Naive thymus-derived CD4-positive, alpha-beta T cell (primary cell): ENCODE results near the gene OR52E1. TPM values are rescaled to one million over a fixed set of nuclear protein-coding genes. Genes with fewer than 3 reads are reported as not detected.
"Not testable (repeated sequence)": the region's sequence is repeated elsewhere in the genome, so short reads cannot be mapped to it uniquely, and the experiment has no call there.

ENCODE experiments used
- ATAC-seq: fragments of 150-1000 bp; cut with Tn5 transposase; 2 replicates; pipeline ENCODE4 v1.10.0; 2021; ENCODE audit warnings: mild to moderate bottlenecking, moderate library complexity
- CTCF ChIA-PET: fragments of 350-600 bp; sonication (Branson Sonifier 250); formaldehyde crosslinking; loops from one replicate; lab custom pipeline; 2021; ENCODE audit warnings: antibody characterized with exemption; lab: Charles Lee
- POLR2A ChIA-PET: fragments of 350-600 bp; sonication (Branson Sonifier 250); formaldehyde crosslinking; loops from one replicate; lab custom pipeline; 2021; ENCODE audit warnings: antibody characterized with exemption, inconsistent platforms; lab: Charles Lee
- DNase-seq, 9 donors: peaks; one replicate each; pipeline versions ENCODE4 v3.0.0 to v3.0.0-alpha.2; 2020 to 2022; ENCODE audit warnings: mixed read lengths in 1 of 9
- H3K27ac ChIP-seq: one replicate; pipeline ENCODE4 v1.7.0; 2013; ENCODE audit warnings: mild to moderate bottlenecking, low read depth, low read length, moderate library complexity
- H3K27me3 ChIP-seq, 2 donors: one replicate each; pipeline ENCODE4 v1.7.0; 2013; ENCODE audit warnings: low read length in 2 of 2, mild to moderate bottlenecking in 2 of 2, moderate library complexity in 2 of 2; ENCODE audit not compliant: control insufficient read depth in 2 of 2, insufficient read depth in 2 of 2
- H3K36me3 ChIP-seq, 3 experiments: 1 replicate in 2 of 3; 2 replicates in 1 of 3; pipeline ENCODE4 v1.7.0; 2013; ENCODE audit warnings: low read length in 3 of 3, mild to moderate bottlenecking in 3 of 3, moderate library complexity in 1 of 3; ENCODE audit not compliant: insufficient read depth in 3 of 3, control insufficient read depth in 2 of 3
- H3K4me1 ChIP-seq, 2 donors: one replicate each; pipeline ENCODE4 v1.7.0; 2013; ENCODE audit warnings: low read length in 2 of 2, mild to moderate bottlenecking in 2 of 2, moderate library complexity in 1 of 2; ENCODE audit not compliant: control insufficient read depth in 2 of 2, insufficient read depth in 2 of 2
- H3K4me3 ChIP-seq: 2 replicates; pipeline ENCODE4 v1.7.0; 2013; ENCODE audit warnings: mild to moderate bottlenecking, low read length
- H3K9me3 ChIP-seq, 3 experiments: 1 replicate in 2 of 3; 2 replicates in 1 of 3; pipeline ENCODE4 v1.7.0; 2013; ENCODE audit warnings: low read length in 3 of 3; ENCODE audit not compliant: control insufficient read depth in 2 of 3
- H3K27ac Mint-ChIP-seq, 9 donors: one replicate each; pipeline ENCODE4 v1.8.0; 2020 to 2022; ENCODE audit warnings: mixed read lengths in 9 of 9, mild to moderate bottlenecking in 8 of 9, moderate library complexity in 5 of 9, inconsistent platforms in 2 of 9
- H3K27me3 Mint-ChIP-seq, 5 donors: one replicate each; pipeline ENCODE4 v1.8.0; 2021 to 2022; ENCODE audit warnings: mixed read lengths in 5 of 5, mild to moderate bottlenecking in 1 of 5
- H3K36me3 Mint-ChIP-seq, 5 donors: one replicate each; pipeline ENCODE4 v1.8.0; 2020 to 2022; ENCODE audit warnings: mixed read lengths in 5 of 5, mild to moderate bottlenecking in 3 of 5, inconsistent platforms in 1 of 5
- H3K4me1 Mint-ChIP-seq, 7 donors: one replicate each; pipeline ENCODE4 v1.8.0; 2020 to 2022; ENCODE audit warnings: mixed read lengths in 7 of 7, mild to moderate bottlenecking in 3 of 7, inconsistent platforms in 1 of 7
- H3K4me3 Mint-ChIP-seq, 10 donors: one replicate each; pipeline ENCODE4 v1.8.0; 2020 to 2022; ENCODE audit warnings: mild to moderate bottlenecking in 10 of 10, mixed read lengths in 10 of 10, moderate library complexity in 6 of 10, inconsistent platforms in 2 of 10
- H3K9me3 Mint-ChIP-seq, 11 donors: one replicate each; pipeline ENCODE4 v1.8.0; 2020 to 2022; ENCODE audit warnings: mixed read lengths in 11 of 11, mild to moderate bottlenecking in 4 of 11, inconsistent platforms in 1 of 11, moderate library complexity in 1 of 11
- intact Hi-C, 2 donors: fragments of 100-400 bp; cut with micrococcal nuclease; formaldehyde crosslinking; loops; one replicate each; pipeline ENCODE4 v1.15.1; 2023
- polyA plus RNA-seq, 2 donors: library from polyadenylated mRNA; unstranded; fragments of 300-500 nt; fragmentation: Illumina TruSeq; gene quantifications; one replicate each; pipeline ENCODE4 v1.2.3, GENCODE V29; 2021
- total RNA-seq, 6 experiments: library from RNA in 5 of 6; stranded (reverse) in 5 of 6; gene quantifications; 1 replicate in 5 of 6; 2 replicates in 1 of 6; pipeline ENCODE4 v1.2.3 and lab custom pipeline; 2021 to 2026

The OR52E1 gene
- total and polyA plus RNA-seq, 7 experiments from 2014 or later = not detected

- Mint-ChIP-seq H3K36me3 (no peaks in the 10 kb centered on the region), H3K4me1 (no peaks in the 10 kb centered on the region), H3K9me3 (peaks cover 0 to 10% (median 0%) of the 10 kb centered on the region in 11 donors), H3K27me3 (peaks cover 0 to 6% (median 0%) of the 10 kb centered on the region in 5 donors), H3K4me3 (no peak overlapping the region), H3K27ac (no peak overlapping the region)
- intact Hi-C loops = no loop called here
- Histone ChIP-seq H3K4me3 (no peak overlapping the region), H3K27me3 (no peaks in the 10 kb centered on the region), H3K9me3 (no peaks in the 10 kb centered on the region), H3K4me1 (no peaks in the 10 kb centered on the region), H3K36me3 (no peaks in the 10 kb centered on the region), H3K27ac (no peak overlapping the region)
- DNase-seq (no peak), ATAC-seq (no peak)
- ChIA-PET CTCF (no interaction called here), POLR2A (no interaction called here)
Measured at GRCh38 chr11:5043380-5043779, 26.0 kb upstream of the OR52E1 start.

- no peak for DNase-seq
- no peaks in the 10 kb centered on the region for H3K4me1 Mint-ChIP-seq
- Histone ChIP-seq H3K9me3 (no peaks in the 10 kb centered on the region), H3K4me1 (no peaks in the 10 kb centered on the region), H3K36me3 (no peaks in the 10 kb centered on the region), H3K27me3 (no peaks in the 10 kb centered on the region), H3K27ac (no peak within 1 kb of the TSS), H3K4me3 (no peak within 1 kb of the TSS)
- peaks cover 0 to 10% (median 0%) of the 10 kb centered on the region in 11 donors for H3K9me3 Mint-ChIP-seq
- no peak for ATAC-seq
- CTCF ChIA-PET = no interaction called here
- H3K36me3 Mint-ChIP-seq = no peaks in the 10 kb centered on the region
- intact Hi-C loops = no loop called here
- no peak within 1 kb of the TSS for H3K27ac Mint-ChIP-seq
- no peak within 1 kb of the TSS for H3K4me3 Mint-ChIP-seq
- POLR2A ChIA-PET = no interaction called here
- peaks cover 0 to 4% (median 0%) of the 10 kb centered on the region in 5 donors for H3K27me3 Mint-ChIP-seq
Measured at GRCh38 chr11:5046226-5046625, 23.1 kb upstream of the OR52E1 start, which contains the start of gene OR52J3. Gene OR52J3 (plus strand): TSS chr11:5046526. CDS start chr11:5046526, 0 bp downstream.

- Mint-ChIP-seq H3K36me3 (no peaks in the 10 kb centered on the region), H3K4me1 (no peaks in the 10 kb centered on the region), H3K27me3 (peaks cover 0 to 4% (median under 1%) of the 10 kb centered on the region in 5 donors), H3K4me3 (no peak overlapping the region), H3K9me3 (peaks cover 0 to 10% (median 0%) of the 10 kb centered on the region in 11 donors), H3K27ac (no peak overlapping the region)
- ChIA-PET CTCF (no interaction called here), POLR2A (no interaction called here)
- no peaks in the 10 kb centered on the region for H3K4me1 ChIP-seq
- ATAC-seq (no peak), DNase-seq (no peak)
- H3K4me3 ChIP-seq = no peak overlapping the region
- H3K9me3 ChIP-seq = no peaks in the 10 kb centered on the region
- intact Hi-C loops = no loop called here
- H3K36me3 ChIP-seq = no peaks in the 10 kb centered on the region
- no peak overlapping the region for H3K27ac ChIP-seq
- H3K27me3 ChIP-seq = no peaks in the 10 kb centered on the region
Measured at GRCh38 chr11:5046754-5047330, 22.5 kb upstream of the OR52E1 start.

- H3K9me3 Mint-ChIP-seq, H3K4me1 Mint-ChIP-seq, H3K9me3 ChIP-seq, H3K27ac Mint-ChIP-seq, H3K27ac ChIP-seq, H3K4me3 Mint-ChIP-seq, POLR2A ChIA-PET, H3K36me3 ChIP-seq, H3K36me3 Mint-ChIP-seq, H3K4me3 ChIP-seq, DNase-seq, H3K4me1 ChIP-seq, H3K27me3 ChIP-seq, ATAC-seq, intact Hi-C loops, CTCF ChIA-PET: not testable (repeated sequence)
- H3K27me3 Mint-ChIP-seq = peaks cover 0 to 18% (median 9%) of the 10 kb centered on the region in 5 donors
Measured at GRCh38 chr11:5058679-5059078, 10.7 kb upstream of the OR52E1 start.

GRCh38 chr11:5059391-5059790 is 10.0 kb upstream of the OR52E1 start, which contains the start of gene OR52E2:
Gene OR52E2 (minus strand): TSS chr11:5059627. CDS start chr11:5059627, 0 bp downstream.
- H3K27me3 ChIP-seq = no peaks in the 10 kb centered on the region
- Mint-ChIP-seq H3K4me3 (no peak within 1 kb of the TSS), H3K36me3 (no peaks in the 10 kb centered on the region), H3K27me3 (peaks cover 0 to 24% (median 13%) of the 10 kb centered on the region in 5 donors), H3K4me1 (no peaks in the 10 kb centered on the region), H3K9me3 (peaks cover 0 to 8% (median 3%) of the 10 kb centered on the region in 11 donors), H3K27ac (no peak within 1 kb of the TSS)
- ChIA-PET POLR2A (no interaction called here), CTCF (no interaction called here)
- DNase-seq (no peak), ATAC-seq (no peak)
- H3K4me3 ChIP-seq = no peak within 1 kb of the TSS
- no peaks in the 10 kb centered on the region for H3K4me1 ChIP-seq
- intact Hi-C loops = no loop called here
- no peaks in the 10 kb centered on the region for H3K36me3 ChIP-seq
- no peak within 1 kb of the TSS for H3K27ac ChIP-seq
- H3K9me3 ChIP-seq = no peaks in the 10 kb centered on the region

GRCh38 chr11:5065027-5065426 is 4.3 kb upstream of the OR52E1 start:
- Mint-ChIP-seq H3K4me3 (no peak overlapping the region), H3K27ac (no peak overlapping the region), H3K27me3 (peaks cover 0 to 21% (median 7%) of the 10 kb centered on the region in 5 donors), H3K36me3 (no peaks in the 10 kb centered on the region), H3K4me1 (no peaks in the 10 kb centered on the region), H3K9me3 (peaks cover 0 to 3% (median 0%) of the 10 kb centered on the region in 11 donors)
- ATAC-seq (no peak), DNase-seq (no peak)
- Histone ChIP-seq H3K4me3 (no peak overlapping the region), H3K36me3 (no peaks in the 10 kb centered on the region), H3K9me3 (no peaks in the 10 kb centered on the region), H3K27ac (no peak overlapping the region), H3K4me1 (no peaks in the 10 kb centered on the region), H3K27me3 (no peaks in the 10 kb centered on the region)
- POLR2A ChIA-PET = no interaction called here
- intact Hi-C loops = no loop called here
- CTCF ChIA-PET = no interaction called here

- intact Hi-C loops = no loop called here
- no peak overlapping the region for H3K27ac ChIP-seq
- no peak overlapping the region for H3K4me3 ChIP-seq
- no peak overlapping the region for H3K27ac Mint-ChIP-seq
- H3K27me3 Mint-ChIP-seq = peaks cover 0 to 10% (median 7%) of the 10 kb centered on the region in 5 donors
- ATAC-seq (no peak), DNase-seq (no peak)
- POLR2A ChIA-PET = no interaction called here
- H3K4me1 Mint-ChIP-seq = no peaks in the 10 kb centered on the region
- no peaks in the 10 kb centered on the region for H3K4me1 ChIP-seq
- no peaks in the 10 kb centered on the region for H3K36me3 ChIP-seq
- no peaks in the 10 kb centered on the region for H3K27me3 ChIP-seq
- H3K9me3 Mint-ChIP-seq = peaks cover 0 to 5% (median 0%) of the 10 kb centered on the region in 11 donors
- CTCF ChIA-PET = no interaction called here
- no peak overlapping the region for H3K4me3 Mint-ChIP-seq
- no peaks in the 10 kb centered on the region for H3K36me3 Mint-ChIP-seq
- no peaks in the 10 kb centered on the region for H3K9me3 ChIP-seq
Measured at GRCh38 chr11:5071799-5072198, 2.4 kb downstream of the OR52E1 start.
